CD14-positive monocyte (primary cell): ENCODE measurements around the gene PITPNM1. TPM values are rescaled to one million over a fixed set of nuclear protein-coding genes. Genes with fewer than 3 reads are reported as not detected.
"Not testable (repeated sequence)": the region's sequence is repeated elsewhere in the genome, so short reads cannot be mapped to it uniquely, and the experiment has no call there.

ENCODE experiments used
- DNase-seq, 3 donors: peaks; one replicate each; pipeline ENCODE4 v3.0.0-alpha.2; 2011 to 2022
- H2AFZ ChIP-seq: 2 replicates; pipeline ENCODE4 v1.6.0; 2012; ENCODE audit warnings: mild to moderate bottlenecking, low read depth, low read length, inconsistent platforms; ENCODE audit not compliant: insufficient read depth, poor library complexity, severe bottlenecking
- H3K27ac ChIP-seq, 2 donors: 1 replicate in 1 of 2; 2 replicates in 1 of 2; pipeline ENCODE4 v1.5.1; 2012 to 2013; ENCODE audit warnings: low read length in 2 of 2, control low read depth in 1 of 2, inconsistent platforms in 1 of 2, low read depth in 1 of 2, mild to moderate bottlenecking in 1 of 2
- H3K27me3 ChIP-seq, 2 donors: one replicate each; pipeline versions ENCODE4 v1.6.0 to v1.6.1; 2011 to 2013; ENCODE audit warnings: low read length in 2 of 2; ENCODE audit not compliant: control insufficient read depth in 2 of 2, insufficient read depth in 2 of 2
- H3K36me3 ChIP-seq, 2 donors: replicated peaks in 1 of 2; 1 replicate in 1 of 2; 2 replicates in 1 of 2; pipeline versions ENCODE4 v1.5.1 to v1.6.1; 2012 to 2013; ENCODE audit warnings: low read length in 2 of 2, control low read depth in 1 of 2, inconsistent platforms in 1 of 2, mild to moderate bottlenecking in 1 of 2; ENCODE audit not compliant: insufficient read depth in 2 of 2, control insufficient read depth in 1 of 2
- H3K4me1 ChIP-seq, 2 donors: 1 replicate in 1 of 2; 2 replicates in 1 of 2; pipeline versions ENCODE4 v1.5.1 to v1.6.1; 2012 to 2013; ENCODE audit warnings: low read length in 2 of 2, control low read depth in 1 of 2, inconsistent platforms in 1 of 2, mild to moderate bottlenecking in 1 of 2, moderate library complexity in 1 of 2; ENCODE audit not compliant: insufficient read depth in 2 of 2, control insufficient read depth in 1 of 2
- H3K4me2 ChIP-seq: replicated peaks from 2 replicates; pipeline ENCODE3; 2012; ENCODE audit warnings: low read length, moderate library complexity, mild to moderate bottlenecking; ENCODE audit not compliant: poor library complexity, severe bottlenecking; ENCODE audit errors: extremely low read depth
- H3K4me3 ChIP-seq, 3 experiments: fragments of 200-600 bp in 1 of 3; sonication (generic) in 1 of 3; replicated peaks in 1 of 3; 1 replicate in 2 of 3; 2 replicates in 1 of 3; pipeline ENCODE4 v1.5.1; 2011 to 2013; ENCODE audit warnings: low read length in 3 of 3, mild to moderate bottlenecking in 3 of 3, control low read depth in 2 of 3, low read depth in 2 of 3, inconsistent platforms in 1 of 3, moderate library complexity in 1 of 3
- H3K79me2 ChIP-seq: 2 replicates; pipeline ENCODE4 v1.6.0; 2012; ENCODE audit warnings: mild to moderate bottlenecking, control low read depth, inconsistent platforms, low read length, moderate library complexity; ENCODE audit not compliant: insufficient read depth
- H3K9ac ChIP-seq: 2 replicates; pipeline ENCODE4 v1.6.0; 2017; ENCODE audit warnings: low read length, mild to moderate bottlenecking; ENCODE audit not compliant: insufficient read depth, poor library complexity, severe bottlenecking
- H3K9me3 ChIP-seq, 2 donors: replicated peaks in 1 of 2; 1 replicate in 1 of 2; 2 replicates in 1 of 2; pipeline versions ENCODE4 v1.5.1 to v1.6.1; 2012 to 2013; ENCODE audit warnings: low read length in 2 of 2, control low read depth in 1 of 2; ENCODE audit not compliant: control insufficient read depth in 1 of 2, insufficient read depth in 1 of 2
- H4K20me1 ChIP-seq: 2 replicates; pipeline ENCODE4 v1.6.0; 2012; ENCODE audit warnings: mild to moderate bottlenecking, low read length, control low read depth, moderate library complexity; ENCODE audit not compliant: insufficient read depth
- H3K27ac Mint-ChIP-seq, 7 donors: one replicate each; pipeline ENCODE4 v1.8.0; 2020; ENCODE audit warnings: mild to moderate bottlenecking in 7 of 7, mixed read lengths in 7 of 7, moderate library complexity in 6 of 7, inconsistent platforms in 2 of 7
- H3K27me3 Mint-ChIP-seq, 3 donors: one replicate each; pipeline ENCODE4 v1.8.0; 2021 to 2022; ENCODE audit warnings: low read depth in 3 of 3, mild to moderate bottlenecking in 3 of 3, mixed read lengths in 3 of 3, moderate library complexity in 3 of 3, inconsistent platforms in 1 of 3
- H3K36me3 Mint-ChIP-seq, 2 donors: one replicate each; pipeline ENCODE4 v1.8.0; 2020; ENCODE audit warnings: mixed read lengths in 2 of 2, inconsistent platforms in 1 of 2, mild to moderate bottlenecking in 1 of 2
- H3K4me1 Mint-ChIP-seq: one replicate; pipeline ENCODE4 v1.8.0; 2020; ENCODE audit warnings: mild to moderate bottlenecking, mixed read lengths
- H3K4me3 Mint-ChIP-seq, 2 donors: one replicate each; pipeline ENCODE4 v1.8.0; 2020; ENCODE audit warnings: mild to moderate bottlenecking in 2 of 2, mixed read lengths in 2 of 2, moderate library complexity in 1 of 2
- H3K9me3 Mint-ChIP-seq, 7 donors: one replicate each; pipeline ENCODE4 v1.8.0; 2020 to 2022; ENCODE audit warnings: mixed read lengths in 7 of 7, mild to moderate bottlenecking in 6 of 7, moderate library complexity in 6 of 7, inconsistent platforms in 2 of 7
- WGBS: methylation state at CpG from one replicate; pipeline ENCODE4 v1.1.5; 2013; ENCODE audit warnings: missing lambda C conversion rate; ENCODE audit not compliant: insufficient coverage; 5-methylcytosine and 5-hydroxymethylcytosine counted together
- intact Hi-C, 2 donors: fragments of 100-400 bp; cut with micrococcal nuclease; formaldehyde crosslinking; loops; one replicate each; pipeline versions ENCODE4 v1.15.0 to v1.15.1; 2023
- polyA plus RNA-seq, 3 donors: library from polyadenylated mRNA; depleted of rRNA in 1 of 3; unstranded in 2 of 3; stranded (reverse) in 1 of 3; fragments of 300-500 nt in 2 of 3; fragments of >200 nt in 1 of 3; fragmentation: Illumina TruSeq in 2 of 3; gene quantifications; 1 replicate in 2 of 3; 2 replicates in 1 of 3; pipeline ENCODE4 v1.2.3, GENCODE V29; 2012 to 2021
- TF ChIP-seq, protein P1 (sequence below): fragments of 200-600 bp; IDR thresholded peaks from one replicate; pipeline ENCODE4 v1.8.0; 2022; ENCODE audit warnings: antibody characterized with exemption, mild to moderate bottlenecking

The PITPNM1 gene
- polyA plus RNA-seq, 3 donors = 11.7 to 122 (median 22.2) TPM

DNA sequence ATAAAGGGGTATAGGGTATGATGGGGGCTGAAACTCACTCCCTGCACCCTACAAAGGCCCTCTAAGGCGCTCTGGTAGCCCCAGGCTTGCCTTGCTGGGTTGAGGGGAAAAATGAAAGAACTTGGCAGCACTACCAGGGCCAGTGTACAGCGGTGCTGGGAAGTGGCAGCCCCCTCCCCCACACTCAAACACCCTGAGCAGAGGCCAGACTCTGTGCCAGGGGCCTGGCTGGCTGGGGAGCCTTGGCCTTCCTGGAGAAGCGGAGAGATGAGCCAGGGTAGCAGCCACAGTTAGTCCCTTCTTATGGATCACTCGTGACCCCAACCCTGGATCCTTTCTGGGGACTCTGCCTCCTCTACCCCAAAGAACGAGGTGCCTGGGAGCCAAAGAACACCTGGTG, 38.8 kb downstream of the PITPNM1 start:
- H3K4me2 ChIP-seq = no peak overlapping the region
- no peak overlapping the region for H3K27ac ChIP-seq
- H4K20me1 ChIP-seq = no peaks in the 10 kb centered on the region
- peaks cover 32 to 52% of the 10 kb centered on the region in 2 donors for H3K4me1 ChIP-seq
- H3K9ac ChIP-seq = no peak overlapping the region
- H3K4me1 Mint-ChIP-seq = peaks cover 33% of the 10 kb centered on the region
- no peaks in the 10 kb centered on the region for H3K9me3 ChIP-seq
- H3K4me3 ChIP-seq = no peak overlapping the region
- peaks cover 0 to 2% (median 0%) of the 10 kb centered on the region in 7 donors for H3K9me3 Mint-ChIP-seq
- WGBS = 89% methylated on average over 3 of the region's 5 CpGs
- intact Hi-C loops = loop anchor here in 1 of 2 donors (5.0 kb wide), 3 partner anchors 36 to 64 kb away; partner anchors contain the start of genes PPP1CA, RPS6KB2 and TBC1D10C
- H3K4me3 Mint-ChIP-seq = no peak overlapping the region
- H3K27me3 ChIP-seq = no peaks in the 10 kb centered on the region
- DNase-seq = no peak
- H3K79me2 ChIP-seq = peaks cover 7% of the 10 kb centered on the region
- H3K27me3 Mint-ChIP-seq = peaks cover 0 to 10% (median 3%) of the 10 kb centered on the region in 3 donors
- H3K36me3 ChIP-seq = no peaks in the 10 kb centered on the region
- H3K27ac Mint-ChIP-seq = no peak overlapping the region
- peaks cover 0 to 2% of the 10 kb centered on the region in 2 donors for H3K36me3 Mint-ChIP-seq
- TF ChIP-seq, protein P1, sequence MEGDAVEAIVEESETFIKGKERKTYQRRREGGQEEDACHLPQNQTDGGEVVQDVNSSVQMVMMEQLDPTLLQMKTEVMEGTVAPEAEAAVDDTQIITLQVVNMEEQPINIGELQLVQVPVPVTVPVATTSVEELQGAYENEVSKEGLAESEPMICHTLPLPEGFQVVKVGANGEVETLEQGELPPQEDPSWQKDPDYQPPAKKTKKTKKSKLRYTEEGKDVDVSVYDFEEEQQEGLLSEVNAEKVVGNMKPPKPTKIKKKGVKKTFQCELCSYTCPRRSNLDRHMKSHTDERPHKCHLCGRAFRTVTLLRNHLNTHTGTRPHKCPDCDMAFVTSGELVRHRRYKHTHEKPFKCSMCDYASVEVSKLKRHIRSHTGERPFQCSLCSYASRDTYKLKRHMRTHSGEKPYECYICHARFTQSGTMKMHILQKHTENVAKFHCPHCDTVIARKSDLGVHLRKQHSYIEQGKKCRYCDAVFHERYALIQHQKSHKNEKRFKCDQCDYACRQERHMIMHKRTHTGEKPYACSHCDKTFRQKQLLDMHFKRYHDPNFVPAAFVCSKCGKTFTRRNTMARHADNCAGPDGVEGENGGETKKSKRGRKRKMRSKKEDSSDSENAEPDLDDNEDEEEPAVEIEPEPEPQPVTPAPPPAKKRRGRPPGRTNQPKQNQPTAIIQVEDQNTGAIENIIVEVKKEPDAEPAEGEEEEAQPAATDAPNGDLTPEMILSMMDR = no peak
- no peak overlapping the region for H2AFZ ChIP-seq

DNA sequence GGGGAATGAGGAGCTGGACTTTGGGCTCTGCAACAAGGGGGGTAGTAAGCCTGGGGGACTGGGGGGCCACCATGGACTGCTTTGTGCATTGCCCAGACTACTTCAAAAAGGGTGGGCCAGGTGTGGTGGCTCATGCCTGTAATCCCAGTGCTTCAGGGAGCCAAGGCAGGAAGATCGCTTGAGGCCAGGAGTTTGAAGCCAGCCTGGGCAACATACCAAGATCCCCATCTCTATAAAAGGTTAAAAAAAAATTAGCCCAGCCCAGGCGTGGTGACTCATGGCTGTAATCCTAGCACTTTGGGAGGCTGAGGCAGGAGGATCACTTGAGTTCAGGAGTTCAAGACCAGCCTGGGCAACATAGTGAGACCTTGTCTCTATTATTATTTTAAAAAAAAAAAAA, 39.6 kb downstream of the PITPNM1 start:
- H3K4me2 ChIP-seq = peak overlapping the region; percentile 97
- H3K4me3 ChIP-seq = peak overlapping the region in 1 of 3 experiments; percentile 85
- Mint-ChIP-seq H3K4me1 (peaks cover 33% of the 10 kb centered on the region), H3K27me3 (peaks cover 2 to 13% (median 4%) of the 10 kb centered on the region in 3 donors), H3K4me3 (peak overlapping the region in 1 of 2 donors; percentile 86), H3K27ac (peak overlapping the region in 5 of 7 donors; percentile 70 to 98 (median 94))
- H3K9me3 ChIP-seq, H3K27me3 ChIP-seq, DNase-seq, H3K79me2 ChIP-seq, H3K9me3 Mint-ChIP-seq, H3K36me3 Mint-ChIP-seq, H4K20me1 ChIP-seq, H3K36me3 ChIP-seq: not testable (repeated sequence)
- WGBS = no CpG with 5 or more reads among the region's 2 CpGs
- peak overlapping the region; percentile 87 for H3K9ac ChIP-seq
- peak overlapping the region; percentile 86 for H2AFZ ChIP-seq
- H3K27ac ChIP-seq = peak overlapping the region in 1 of 2 donors; percentile 87
- H3K4me1 ChIP-seq = peaks cover 32 to 52% of the 10 kb centered on the region in 2 donors
- intact Hi-C loops = loop anchor here (2.0 to 5.0 kb wide), 4 partner anchors 37 to 63 kb away; partner anchors contain the start of genes RPS6KB2 (in 2 of the 2), PPP1CA (in 1 of the 2) and TBC1D10C (in 1 of the 2)
